ENCODE results near the gene SLC35G3. TPM values are rescaled to one million over a fixed set of nuclear protein-coding genes. Genes with fewer than 3 reads are reported as not detected.
"Not testable (repeated sequence)": the region's sequence is repeated elsewhere in the genome, so short reads cannot be mapped to it uniquely, and the experiment has no call there.

The SLC35G3 gene
- total RNA-seq, 1 experiment from 2014 or later = not detected

- Histone ChIP-seq H3K9me3 (replicated peaks) (0 out of 2 replicates have a peak, but pooled peaks cover 3% of the 10 kb centered on the region), H3K4me1 (no peaks in the 10 kb centered on the region), H3K27me3 (peaks cover 15% of the 10 kb centered on the region), H3K36me3 (no peaks in the 10 kb centered on the region), H3K27ac (no peak overlapping the region), H3K4me3 (no peak overlapping the region)
- DNase-seq = no peak
Observed at GRCh38 chr17:35224436-35224835, 30.2 kb upstream of the SLC35G3 start.

GRCh38 chr17:35222452-35222851 is 28.3 kb upstream of the SLC35G3 start:
- no peaks in the 10 kb centered on the region for H3K36me3 ChIP-seq
- DNase-seq = no peak
- peaks cover 3% of the 10 kb centered on the region; the same call in 1 of the 2 replicates for H3K9me3 ChIP-seq (replicated peaks)
- H3K4me1 ChIP-seq = no peaks in the 10 kb centered on the region
- no peak overlapping the region for H3K27ac ChIP-seq
- no peak overlapping the region for H3K4me3 ChIP-seq
- peaks cover 15% of the 10 kb centered on the region for H3K27me3 ChIP-seq

GRCh38 chr17:35218915-35219314 is 24.7 kb upstream of the SLC35G3 start:
- no peak overlapping the region for H3K27ac ChIP-seq
- H3K36me3 ChIP-seq = no peaks in the 10 kb centered on the region
- H3K4me1 ChIP-seq = no peaks in the 10 kb centered on the region
- peaks cover 3% of the 10 kb centered on the region; the same call in 1 of the 2 replicates for H3K9me3 ChIP-seq (replicated peaks)
- no peak overlapping the region for H3K4me3 ChIP-seq
- DNase-seq = no peak
- H3K27me3 ChIP-seq = peaks cover 3% of the 10 kb centered on the region; the same call in 1 of the 2 replicates

GRCh38 chr17:35217107-35217506 is 22.9 kb upstream of the SLC35G3 start:
- H3K9me3 ChIP-seq (replicated peaks) = peaks cover 3% of the 10 kb centered on the region; the same call in 1 of the 2 replicates
- H3K36me3 ChIP-seq = no peaks in the 10 kb centered on the region
- H3K27ac ChIP-seq = no peak overlapping the region
- peaks cover 3% of the 10 kb centered on the region; the same call in 1 of the 2 replicates for H3K27me3 ChIP-seq
- H3K4me3 ChIP-seq = no peak overlapping the region
- H3K4me1 ChIP-seq = no peaks in the 10 kb centered on the region
- no peak for DNase-seq

- no peaks in the 10 kb centered on the region for H3K36me3 ChIP-seq
- no peaks in the 10 kb centered on the region for H3K27me3 ChIP-seq
- no peaks in the 10 kb centered on the region for H3K4me1 ChIP-seq
- no peak overlapping the region for H3K27ac ChIP-seq
- H3K4me3 ChIP-seq = no peak overlapping the region
- H3K9me3 ChIP-seq (replicated peaks) = no peaks in the 10 kb centered on the region; the same call in 1 of the 2 replicates
- no peak for DNase-seq
Observed at GRCh38 chr17:35214631-35215273, 20.6 kb upstream of the SLC35G3 start.

- Histone ChIP-seq H3K4me3 (no peak overlapping the region), H3K4me1 (no peaks in the 10 kb centered on the region), H3K9me3 (replicated peaks) (no peaks in the 10 kb centered on the region; the same call in 1 of the 2 replicates), H3K36me3 (no peaks in the 10 kb centered on the region), H3K27me3 (no peaks in the 10 kb centered on the region), H3K27ac (no peak overlapping the region)
- DNase-seq = no peak
Observed at GRCh38 chr17:35214192-35214591, 20.0 kb upstream of the SLC35G3 start.

GRCh38 chr17:35213412-35213940 is 19.3 kb upstream of the SLC35G3 start:
- Histone ChIP-seq H3K27me3 (no peaks in the 10 kb centered on the region), H3K27ac (no peak overlapping the region), H3K4me3 (no peak overlapping the region), H3K9me3 (replicated peaks) (no peaks in the 10 kb centered on the region), H3K4me1 (no peaks in the 10 kb centered on the region), H3K36me3 (no peaks in the 10 kb centered on the region)
- DNase-seq = no peak

- Histone ChIP-seq H3K9me3 (replicated peaks) (no peaks in the 10 kb centered on the region), H3K27me3 (no peaks in the 10 kb centered on the region), H3K4me3 (no peak overlapping the region), H3K36me3 (no peaks in the 10 kb centered on the region), H3K4me1 (no peaks in the 10 kb centered on the region), H3K27ac (no peak overlapping the region)
- DNase-seq = no peak
Observed at GRCh38 chr17:35212668-35213067, 18.5 kb upstream of the SLC35G3 start.

- no peak for DNase-seq
- H3K27ac ChIP-seq = no peak overlapping the region
- no peak overlapping the region for H3K4me3 ChIP-seq
- H3K9me3 ChIP-seq (replicated peaks) = no peaks in the 10 kb centered on the region
- no peaks in the 10 kb centered on the region for H3K36me3 ChIP-seq
- no peaks in the 10 kb centered on the region for H3K4me1 ChIP-seq
- H3K27me3 ChIP-seq = no peaks in the 10 kb centered on the region
Observed at GRCh38 chr17:35210741-35211140, 16.5 kb upstream of the SLC35G3 start.

GRCh38 chr17:35202582-35202981 is 8.4 kb upstream of the SLC35G3 start:
- not testable (repeated sequence) for H3K4me3 ChIP-seq; H3K27me3 ChIP-seq; H3K4me1 ChIP-seq; DNase-seq; H3K9me3 ChIP-seq (replicated peaks); H3K36me3 ChIP-seq; H3K27ac ChIP-seq

- not testable (repeated sequence) for H3K27me3 ChIP-seq; H3K9me3 ChIP-seq (replicated peaks); H3K36me3 ChIP-seq; H3K27ac ChIP-seq; DNase-seq; H3K4me3 ChIP-seq; H3K4me1 ChIP-seq
Observed at GRCh38 chr17:35195062-35195461, 869 bp upstream of the SLC35G3 start.

- Histone ChIP-seq H3K4me1 (no peaks in the 10 kb centered on the region), H3K36me3 (no peaks in the 10 kb centered on the region), H3K27ac (no peak overlapping the region), H3K27me3 (no peaks in the 10 kb centered on the region), H3K4me3 (no peak overlapping the region), H3K9me3 (replicated peaks) (no peaks in the 10 kb centered on the region)
- DNase-seq = no peak
Observed at GRCh38 chr17:35192708-35193107, 1.5 kb downstream of the SLC35G3 start.

GRCh38 chr17:35191001-35191695 is 3.0 kb downstream of the SLC35G3 start:
- Histone ChIP-seq H3K4me1 (no peaks in the 10 kb centered on the region), H3K27me3 (no peaks in the 10 kb centered on the region), H3K27ac (no peak overlapping the region), H3K9me3 (replicated peaks) (no peaks in the 10 kb centered on the region), H3K36me3 (no peaks in the 10 kb centered on the region), H3K4me3 (no peak overlapping the region)
- no peak for DNase-seq

GRCh38 chr17:35189291-35189690 is 4.9 kb downstream of the SLC35G3 start:
- Histone ChIP-seq H3K27ac (no peak overlapping the region), H3K4me3 (no peak overlapping the region), H3K4me1 (no peaks in the 10 kb centered on the region), H3K27me3 (no peaks in the 10 kb centered on the region), H3K9me3 (replicated peaks) (no peaks in the 10 kb centered on the region), H3K36me3 (no peaks in the 10 kb centered on the region)
- DNase-seq = no peak

GRCh38 chr17:35188111-35188510 is 6.1 kb downstream of the SLC35G3 start:
- Histone ChIP-seq H3K36me3 (no peaks in the 10 kb centered on the region), H3K27me3 (no peaks in the 10 kb centered on the region; the same call in 1 of the 2 replicates), H3K4me3 (no peak overlapping the region)

More at GRCh38 chr17:35188111-35188510, 6.1 kb downstream of the SLC35G3 start:
- H3K4me1 ChIP-seq = no peaks in the 10 kb centered on the region
- DNase-seq = no peak
- no peaks in the 10 kb centered on the region for H3K9me3 ChIP-seq (replicated peaks)
- H3K27ac ChIP-seq = no peak overlapping the region
